AG10803 (cell line): Measurements from ENCODE around the gene PLEK2.
A peak's percentile ranks its signal among the peaks of the same experiment; 100 is the strongest.

ENCODE experiments used
- DNase-seq: peaks from one replicate; pipeline ENCODE4 v3.0.0; 2010; ENCODE audit warnings: low read depth
- H3K4me3 ChIP-seq: 2 replicates; pipeline ENCODE4 v1.5.1; 2011; ENCODE audit warnings: mild to moderate bottlenecking, low read length, control low read depth
- TF ChIP-seq, protein P1 (sequence below): conservative IDR thresholded peaks from 2 replicates; pipeline ENCODE4 v1.5.1; 2011; ENCODE audit warnings: mild to moderate bottlenecking, low read length, control low read depth, inconsistent platforms

Gene PLEK2

DNA sequence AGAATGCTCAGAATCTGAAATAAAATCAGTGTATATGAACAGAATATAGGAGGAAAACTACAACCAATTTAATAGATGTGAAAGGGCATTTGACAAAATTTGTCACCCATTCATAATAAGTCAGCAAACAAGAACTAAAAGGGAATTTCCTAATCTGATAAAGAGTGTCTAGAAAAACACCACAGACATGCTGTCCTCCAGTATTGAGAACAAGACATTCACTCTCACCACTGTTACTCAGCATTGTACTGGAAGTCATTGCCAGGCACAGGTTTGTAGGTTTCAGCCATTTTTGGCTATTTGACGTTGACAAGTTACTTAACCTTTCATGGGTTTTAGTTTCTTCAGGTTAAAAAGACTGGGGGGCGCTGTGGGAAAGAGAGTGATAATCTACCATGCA lies 38.6 kb downstream of the PLEK2 start:
- TF ChIP-seq, protein P1, sequence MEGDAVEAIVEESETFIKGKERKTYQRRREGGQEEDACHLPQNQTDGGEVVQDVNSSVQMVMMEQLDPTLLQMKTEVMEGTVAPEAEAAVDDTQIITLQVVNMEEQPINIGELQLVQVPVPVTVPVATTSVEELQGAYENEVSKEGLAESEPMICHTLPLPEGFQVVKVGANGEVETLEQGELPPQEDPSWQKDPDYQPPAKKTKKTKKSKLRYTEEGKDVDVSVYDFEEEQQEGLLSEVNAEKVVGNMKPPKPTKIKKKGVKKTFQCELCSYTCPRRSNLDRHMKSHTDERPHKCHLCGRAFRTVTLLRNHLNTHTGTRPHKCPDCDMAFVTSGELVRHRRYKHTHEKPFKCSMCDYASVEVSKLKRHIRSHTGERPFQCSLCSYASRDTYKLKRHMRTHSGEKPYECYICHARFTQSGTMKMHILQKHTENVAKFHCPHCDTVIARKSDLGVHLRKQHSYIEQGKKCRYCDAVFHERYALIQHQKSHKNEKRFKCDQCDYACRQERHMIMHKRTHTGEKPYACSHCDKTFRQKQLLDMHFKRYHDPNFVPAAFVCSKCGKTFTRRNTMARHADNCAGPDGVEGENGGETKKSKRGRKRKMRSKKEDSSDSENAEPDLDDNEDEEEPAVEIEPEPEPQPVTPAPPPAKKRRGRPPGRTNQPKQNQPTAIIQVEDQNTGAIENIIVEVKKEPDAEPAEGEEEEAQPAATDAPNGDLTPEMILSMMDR, result no peak
- H3K4me3 ChIP-seq, result no peak overlapping the region
- DNase-seq, result no peak

DNA sequence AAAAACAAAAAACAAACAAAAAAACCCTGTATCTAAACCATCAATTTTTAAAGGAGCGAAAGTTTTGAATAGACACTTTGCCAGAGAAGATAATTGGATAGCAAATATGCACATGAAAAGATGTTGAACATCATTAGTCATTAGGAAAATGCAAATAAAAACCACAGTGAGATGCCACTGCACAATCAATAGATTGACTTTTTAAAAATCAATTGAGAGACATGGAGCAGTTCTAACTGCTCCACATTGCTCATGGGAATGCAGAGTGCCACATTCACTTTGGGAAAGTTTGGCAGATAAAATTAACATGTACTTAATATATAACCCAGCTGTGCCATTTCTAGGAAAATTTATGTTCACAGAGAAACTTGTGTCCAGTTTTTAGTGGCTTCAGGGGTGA lies 39.1 kb downstream of the PLEK2 start:
- DNase-seq, result no peak
- TF ChIP-seq, protein P1, result no peak
- no peak overlapping the region for H3K4me3 ChIP-seq

DNA sequence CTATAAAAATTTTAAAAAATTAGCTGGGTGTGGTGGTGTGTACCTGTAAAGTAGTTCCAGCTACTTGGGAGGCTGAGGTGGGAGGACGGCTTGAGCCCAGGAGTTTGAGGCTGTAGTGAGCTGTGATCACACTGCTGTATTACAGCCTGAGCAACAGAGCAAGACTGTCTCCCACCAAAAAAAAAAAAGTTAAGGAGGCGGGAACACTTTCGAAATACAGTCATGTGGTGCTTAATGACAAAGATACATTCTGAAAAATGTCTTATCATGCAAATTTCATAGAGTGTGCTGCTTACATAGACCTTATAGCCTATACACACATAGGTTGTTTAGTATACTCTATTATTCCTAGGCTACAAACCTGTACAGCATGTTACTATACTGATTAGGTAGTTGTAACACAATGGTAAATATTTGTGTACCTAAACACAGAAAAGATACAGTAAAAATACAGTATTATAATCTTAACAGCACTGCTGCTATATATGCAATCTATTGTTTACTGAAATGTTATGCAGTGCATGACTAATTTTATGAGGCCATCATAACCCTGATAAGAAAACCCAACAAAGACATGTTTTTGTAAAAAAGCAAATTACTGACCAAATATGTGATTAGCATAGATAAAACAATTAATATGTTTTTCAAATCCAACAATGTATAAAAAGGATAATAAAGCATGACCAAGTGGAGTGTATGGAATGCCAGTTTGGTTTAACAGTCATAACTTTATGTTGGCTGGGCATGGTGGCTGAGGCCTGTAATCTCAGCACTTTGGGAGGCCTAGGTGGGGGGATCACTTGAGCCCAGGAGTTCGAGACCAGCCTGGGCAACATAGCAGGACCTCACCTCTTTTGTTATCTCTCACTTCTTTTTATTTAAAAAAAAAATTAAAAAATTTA lies 40.5 kb downstream of the PLEK2 start:
- no peak for DNase-seq
- TF ChIP-seq, protein P1, result no peak
- no peak overlapping the region for H3K4me3 ChIP-seq

DNA sequence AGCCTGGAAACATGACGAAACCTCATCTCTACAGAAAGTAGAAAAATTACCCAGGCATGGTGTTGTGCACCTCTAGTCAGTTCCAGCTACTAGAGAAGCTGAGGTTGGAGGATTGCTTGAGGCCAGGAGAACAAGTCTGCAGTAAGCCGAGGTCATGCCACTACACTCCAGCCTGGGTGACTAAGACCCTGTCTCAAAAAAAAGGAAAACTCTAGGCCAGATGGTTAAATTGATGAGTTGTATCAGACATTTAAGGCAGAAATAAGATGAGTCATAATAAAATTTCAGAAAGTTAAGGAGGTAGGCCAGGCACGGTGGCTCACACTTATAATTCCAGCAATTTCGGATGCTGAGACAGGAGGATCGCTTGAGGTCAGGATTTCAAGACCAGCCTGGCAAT lies 41.1 kb downstream of the PLEK2 start:
- DNase-seq, result no peak
- TF ChIP-seq, protein P1, result no peak
- no peak overlapping the region for H3K4me3 ChIP-seq

DNA sequence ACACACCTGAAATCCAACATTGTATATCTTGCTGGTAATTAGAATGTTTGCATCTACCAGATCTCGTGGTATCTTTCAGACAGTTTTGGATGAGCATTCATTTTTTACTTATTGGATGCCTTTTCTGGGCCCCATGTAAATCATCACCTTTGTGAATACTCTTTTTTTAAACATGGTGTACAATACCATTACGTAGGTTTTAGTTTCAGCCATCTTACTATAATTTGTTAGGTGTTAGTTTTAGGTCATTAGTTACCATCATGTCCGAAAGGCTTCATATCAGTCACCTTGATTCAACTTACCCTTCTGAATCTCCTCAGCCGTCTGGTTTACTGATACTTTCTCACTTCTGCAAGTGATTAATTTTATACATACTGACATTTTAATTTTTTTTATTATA lies 46.5 kb downstream of the PLEK2 start:
- H3K4me3 ChIP-seq, result no peak overlapping the region
- DNase-seq, result no peak
- TF ChIP-seq, protein P1, result no peak

DNA sequence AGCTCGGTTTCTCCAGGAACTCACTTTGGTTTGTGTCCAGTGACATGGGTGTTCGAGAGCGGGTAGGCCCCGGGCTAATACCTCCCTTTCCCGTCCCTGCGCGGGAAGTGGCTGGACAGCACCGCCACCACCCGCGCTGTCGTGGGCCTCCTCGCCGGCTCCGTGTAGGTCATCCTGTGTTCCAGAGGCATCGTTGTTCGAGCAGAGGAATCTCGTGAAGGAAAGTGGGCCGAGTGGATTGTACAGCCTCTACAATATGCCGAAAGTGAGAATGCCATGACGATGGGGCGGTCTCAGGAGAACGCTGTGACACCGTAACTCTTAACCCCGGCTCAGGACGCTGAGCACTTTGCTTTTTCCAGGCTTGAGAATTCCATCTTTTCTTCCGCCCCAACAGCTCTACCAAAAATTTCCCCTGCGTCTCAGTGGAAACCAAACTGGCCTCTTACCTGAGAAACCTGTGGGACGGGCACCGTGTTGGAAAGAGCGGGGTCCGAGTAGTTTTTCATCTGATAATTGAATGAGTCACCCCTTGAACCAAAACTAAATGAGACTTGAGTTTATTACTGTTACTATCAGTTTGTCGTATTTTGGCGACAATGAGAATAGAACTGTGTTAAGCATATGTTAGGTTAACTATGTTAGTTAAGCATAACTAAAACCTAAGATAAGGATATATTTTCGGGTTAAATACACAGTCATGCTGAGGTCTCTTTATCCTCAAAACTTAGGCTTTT lies 51.3 kb downstream of the PLEK2 start:
- no peak for DNase-seq
- TF ChIP-seq, protein P1, result no peak
- H3K4me3 ChIP-seq, result peak overlapping the region; percentile 95
